GM21423 (cell line): ENCODE results near the gene AUTS2.

Source experiments
- ATAC-seq: cut with Tn5 transposase; IDR thresholded peaks from one replicate; pipeline ENCODE4 v1.9.1; 2021; ENCODE audit warnings: mild to moderate bottlenecking, moderate library complexity; ENCODE audit not compliant: unreplicated experiment

Gene AUTS2

DNA sequence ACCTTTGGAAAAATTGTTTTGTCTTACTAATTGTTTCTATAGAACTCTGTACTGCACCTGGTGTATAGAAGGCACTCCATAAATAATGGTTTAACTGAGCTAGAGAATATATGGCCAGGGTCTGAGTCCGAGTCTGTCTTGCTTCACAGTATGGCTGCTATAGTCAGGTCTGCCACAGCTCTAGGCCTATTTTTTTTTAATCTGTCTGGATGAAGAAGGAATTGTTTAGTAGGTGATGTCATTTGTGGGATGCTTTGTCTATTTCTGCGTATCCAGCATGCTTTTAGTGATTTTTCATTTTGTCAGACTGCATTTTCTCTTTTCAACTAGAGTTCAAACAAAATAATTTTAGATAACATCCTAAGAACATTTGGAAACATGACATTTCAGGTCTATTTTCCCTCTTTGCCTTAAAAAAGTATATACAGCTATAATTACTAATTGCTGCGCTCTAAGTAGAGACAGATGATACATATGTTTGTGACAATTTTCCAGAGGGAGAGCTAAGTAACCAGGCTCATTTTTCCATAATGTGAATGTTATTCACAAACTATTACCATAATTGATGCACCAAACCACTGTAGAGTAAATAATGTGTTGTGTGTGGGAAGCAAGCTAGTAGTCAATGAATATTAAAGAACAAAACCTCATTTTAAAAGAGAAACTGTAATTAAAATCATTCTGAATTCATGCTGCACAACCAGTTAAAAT lies 361.7 kb downstream of the AUTS2 start:
- ATAC-seq, result no peak

DNA sequence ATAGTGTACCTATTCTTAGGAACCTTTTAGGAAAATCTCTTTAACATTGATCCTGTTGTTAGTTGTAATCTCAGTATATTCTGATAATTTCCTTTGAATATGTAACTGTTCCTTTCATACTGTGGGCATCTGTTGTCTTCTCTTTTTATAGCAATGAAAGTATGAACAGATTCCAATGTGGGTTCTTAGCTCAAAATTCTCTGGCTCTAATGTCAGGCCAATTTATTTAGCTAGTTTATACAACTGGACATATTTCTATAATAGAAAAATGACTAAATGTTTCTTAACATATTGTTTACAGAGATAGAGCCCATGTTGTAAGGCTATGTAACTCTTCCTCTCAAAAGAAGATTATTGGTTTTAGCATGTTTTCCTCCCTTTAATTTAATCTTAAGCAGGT lies 363.2 kb downstream of the AUTS2 start:
- ATAC-seq, result no peak

DNA sequence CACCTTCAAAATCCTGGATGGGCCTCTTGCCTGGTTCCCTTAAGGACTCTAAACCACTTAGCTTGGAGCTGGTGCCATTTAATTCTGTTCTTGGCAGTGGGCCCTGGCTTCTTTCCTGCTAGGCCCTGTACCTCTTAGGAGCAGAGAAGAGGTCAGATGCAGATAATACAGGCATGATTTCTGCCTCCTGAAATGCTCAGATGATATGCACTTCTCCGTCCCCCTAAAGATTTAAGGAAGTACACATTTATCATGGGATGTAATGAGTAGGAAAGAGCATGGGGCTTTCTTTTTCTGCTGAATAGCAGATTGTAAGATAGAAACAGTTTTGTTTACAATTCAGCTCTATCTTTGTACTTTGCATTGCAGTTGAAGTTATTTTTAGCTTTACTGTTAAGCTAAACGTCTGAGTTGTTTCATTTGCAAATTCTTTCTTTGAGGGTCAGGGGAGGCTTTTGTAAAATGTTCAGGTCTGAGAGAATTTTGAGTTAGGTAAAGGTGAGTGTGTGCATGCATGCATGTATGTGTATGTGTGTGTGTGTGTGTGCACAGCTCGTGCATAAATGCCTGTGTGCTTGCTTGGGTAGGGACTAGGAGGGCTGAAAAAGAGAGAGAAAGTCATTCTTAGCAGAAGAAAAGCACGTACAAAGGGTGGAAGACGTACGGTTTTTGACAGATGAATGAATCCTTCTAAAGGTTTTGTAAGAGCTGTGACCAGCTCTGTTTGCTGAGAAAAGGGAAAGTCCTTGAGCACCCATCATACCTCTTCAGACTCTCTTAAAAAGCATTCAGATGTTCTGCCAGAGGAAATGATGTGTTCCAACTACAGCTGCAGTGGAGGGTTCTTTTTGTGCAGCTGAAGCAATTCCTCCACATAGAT lies 364.2 kb downstream of the AUTS2 start:
- peak; percentile 49 for ATAC-seq

DNA sequence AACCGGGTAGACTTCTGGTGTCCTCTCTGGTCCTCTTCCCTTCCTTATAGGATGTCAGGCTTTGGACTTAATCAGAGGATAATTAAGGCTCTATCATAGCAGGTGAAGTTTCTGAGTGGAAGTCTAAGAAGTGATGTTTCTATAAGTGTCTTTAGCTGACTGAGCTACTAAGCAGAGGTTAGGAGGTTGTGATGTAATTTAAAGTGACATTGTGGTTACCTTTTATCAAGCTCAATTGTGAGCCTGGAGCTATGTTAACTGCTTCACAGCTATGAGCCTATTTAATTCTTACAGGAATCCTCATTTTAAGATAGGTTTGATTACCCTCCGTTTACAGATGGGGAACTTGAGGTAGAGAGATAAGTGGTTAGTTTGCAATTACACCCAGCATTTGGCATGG lies 365.1 kb downstream of the AUTS2 start:
- ATAC-seq, result no peak

DNA sequence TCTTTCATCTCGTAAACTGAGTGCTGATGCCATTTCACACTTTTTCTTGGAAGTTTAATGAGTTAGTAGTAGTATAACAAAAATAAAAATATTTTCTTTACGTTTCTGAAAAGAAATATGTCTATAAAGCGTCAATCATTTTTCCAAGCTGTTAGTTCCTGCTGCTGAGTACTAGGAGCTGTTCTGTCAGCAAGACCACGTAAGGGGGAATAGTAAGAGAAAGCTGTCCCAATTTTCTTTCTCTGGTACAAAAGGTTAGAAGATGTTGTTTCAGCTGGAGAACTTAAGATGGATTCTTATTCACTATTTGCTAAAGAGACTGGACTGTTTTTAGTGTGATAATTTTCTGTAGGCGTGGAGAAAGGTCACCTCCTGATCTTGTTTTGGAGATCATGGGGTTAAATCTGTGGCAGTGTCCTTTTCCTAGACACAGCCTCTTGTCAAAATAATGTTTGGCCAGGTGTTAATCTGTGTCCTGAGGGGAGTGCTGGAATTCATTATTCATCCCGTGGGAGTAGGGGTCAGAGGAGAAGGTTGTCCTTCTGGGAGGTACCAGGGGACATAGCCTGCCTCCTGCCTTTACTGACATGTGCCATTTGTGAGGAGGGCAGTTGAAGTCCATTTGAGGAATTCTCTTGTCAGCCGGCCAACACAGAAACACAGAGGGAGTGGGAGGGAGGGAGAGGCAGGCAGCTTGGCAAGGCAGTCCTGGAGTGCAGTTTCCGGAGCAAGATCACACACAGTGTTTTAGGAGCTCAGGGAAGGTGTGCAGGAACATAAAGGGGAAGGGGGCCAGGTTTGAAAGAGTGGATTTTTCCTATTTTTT lies 368.7 kb downstream of the AUTS2 start:
- ATAC-seq, result no peak

DNA sequence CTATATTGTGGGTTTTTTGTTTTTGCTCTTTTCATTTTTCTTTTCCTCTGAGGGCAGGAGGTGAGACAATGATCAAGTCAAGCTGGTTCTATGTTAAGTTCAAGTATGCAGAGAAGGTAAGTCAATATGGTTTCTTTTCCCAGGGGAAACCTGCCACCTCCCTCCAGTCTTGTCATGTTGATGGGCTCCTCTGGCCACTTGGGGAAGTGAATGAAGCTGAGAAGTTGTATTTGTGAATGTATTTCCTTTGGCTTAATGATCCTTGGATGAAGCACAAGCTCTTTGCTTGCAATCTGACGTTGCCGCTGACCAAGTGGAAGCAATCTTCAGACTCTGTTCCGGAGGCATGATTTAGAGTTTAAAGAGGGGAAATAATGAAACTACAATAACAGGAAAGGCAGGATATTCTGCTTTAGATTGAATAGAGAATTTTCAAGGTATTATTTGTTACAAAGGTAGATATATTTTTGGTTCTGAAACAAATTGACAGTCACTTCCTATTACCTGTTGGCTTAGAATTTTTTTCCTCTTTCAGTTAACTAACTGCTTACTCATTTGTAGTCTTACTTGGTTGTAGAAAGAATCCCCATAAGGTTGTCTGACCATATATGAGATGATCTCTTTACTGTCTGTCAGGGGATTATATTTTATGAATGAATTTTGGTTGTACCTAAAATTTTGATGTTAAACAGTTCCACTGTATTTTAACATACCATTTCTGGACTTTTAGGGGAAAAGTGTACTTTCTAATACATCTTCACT lies 369.6 kb downstream of the AUTS2 start:
- ATAC-seq, result no peak

DNA sequence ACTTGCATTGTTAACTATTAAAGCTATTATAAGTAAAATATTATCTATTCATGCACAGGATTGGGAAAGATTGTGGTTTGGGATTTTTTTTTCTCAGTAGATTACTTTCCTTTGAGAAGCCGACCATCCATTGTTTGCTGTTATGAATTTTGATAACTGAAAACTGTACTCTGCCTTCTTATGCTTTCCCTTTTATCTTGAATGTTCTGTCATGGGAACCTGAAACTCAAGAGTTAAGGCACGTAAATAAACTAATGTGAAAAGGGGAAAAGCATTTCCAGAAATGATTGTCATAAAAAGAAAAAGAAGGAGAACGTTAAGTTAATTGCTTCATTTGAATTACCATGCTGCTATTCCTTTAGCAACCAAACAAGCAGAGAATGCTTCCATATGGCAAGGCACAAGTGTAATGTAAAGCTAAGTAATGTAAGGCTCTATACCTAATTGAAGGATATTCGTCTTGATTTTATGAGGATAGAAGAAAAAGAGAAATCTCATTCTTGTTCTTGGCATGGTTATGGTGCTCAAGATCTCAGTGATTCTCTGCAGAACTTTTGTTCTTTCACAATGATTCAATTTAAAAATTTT lies 370.8 kb downstream of the AUTS2 start:
- ATAC-seq, result no peak

DNA sequence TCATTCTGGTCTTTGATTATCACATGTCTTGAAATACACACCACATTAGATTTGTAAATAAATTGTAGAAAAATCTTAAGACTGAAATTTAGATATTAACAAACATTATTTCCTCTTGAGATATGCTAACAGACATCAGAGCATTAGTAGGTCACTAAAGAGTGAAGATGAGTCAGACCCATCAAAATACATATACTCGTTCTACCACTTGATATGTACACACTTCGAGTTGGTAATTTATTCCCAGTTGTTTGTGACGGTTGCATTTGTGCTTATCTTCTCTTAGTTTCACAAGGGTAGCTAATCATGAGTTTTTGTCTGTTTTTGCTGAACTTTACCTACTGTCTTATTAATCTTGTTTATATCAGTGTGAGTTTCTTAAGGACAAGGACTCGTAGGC lies 383.4 kb downstream of the AUTS2 start:
- no peak for ATAC-seq

DNA sequence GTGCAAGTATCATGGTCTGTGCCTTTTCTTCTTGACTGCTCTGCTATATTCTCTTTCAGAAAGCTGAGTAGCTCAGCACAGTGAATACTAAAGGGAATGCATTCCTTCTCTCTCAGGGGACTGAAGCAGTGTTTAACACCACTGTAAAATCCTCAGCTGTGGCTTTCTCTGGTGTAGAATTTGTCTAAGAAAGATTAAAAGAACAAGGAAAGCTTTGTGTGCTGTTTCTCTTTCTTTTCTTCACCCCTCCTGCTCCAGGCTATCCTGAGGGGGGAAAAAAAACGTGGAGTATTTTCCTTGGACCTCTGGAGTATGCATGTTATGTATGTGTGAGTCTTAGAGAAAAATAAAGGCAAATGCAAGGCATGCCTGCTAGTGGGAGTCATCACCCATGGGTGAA lies 383.9 kb downstream of the AUTS2 start:
- no peak for ATAC-seq

DNA sequence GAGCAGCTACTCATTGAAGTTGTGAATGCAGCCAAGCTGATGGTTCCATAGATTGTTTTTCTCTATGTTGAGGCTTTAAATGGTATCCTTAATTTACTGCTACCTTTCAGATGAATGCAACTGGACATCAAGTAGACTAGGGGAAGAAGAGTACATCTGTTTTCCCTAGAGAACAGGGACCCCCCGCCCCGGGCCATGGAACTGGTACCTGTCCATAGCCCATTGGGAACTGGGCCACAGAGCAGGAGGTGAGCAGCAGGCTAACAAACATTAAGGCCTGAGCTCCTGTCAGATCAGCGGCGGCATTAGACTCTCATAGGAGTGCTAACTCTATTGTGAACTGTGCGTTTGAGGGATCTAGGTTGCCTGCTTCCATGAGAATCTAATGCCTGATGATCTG lies 391.3 kb downstream of the AUTS2 start:
- ATAC-seq, result no peak

DNA sequence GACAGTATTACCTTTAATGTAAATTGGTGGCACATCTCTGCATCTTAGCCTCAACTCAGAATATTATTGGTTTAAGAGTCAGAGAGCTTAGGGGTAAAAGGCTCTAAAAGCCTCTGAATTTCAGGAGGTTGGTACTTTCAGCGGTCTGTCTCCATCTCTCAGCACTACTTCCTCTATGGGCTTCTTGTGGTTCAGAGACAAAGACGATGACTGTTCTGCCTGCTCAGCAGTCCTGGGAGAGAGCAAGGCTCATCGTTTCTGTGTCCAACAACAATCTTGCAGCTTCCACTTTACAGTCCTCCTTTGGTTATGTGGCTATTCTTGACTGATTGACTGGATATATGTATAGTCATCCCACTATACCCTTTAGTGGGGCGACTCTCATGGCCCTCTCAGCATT lies 394.7 kb downstream of the AUTS2 start:
- ATAC-seq, result peak; percentile 63

DNA sequence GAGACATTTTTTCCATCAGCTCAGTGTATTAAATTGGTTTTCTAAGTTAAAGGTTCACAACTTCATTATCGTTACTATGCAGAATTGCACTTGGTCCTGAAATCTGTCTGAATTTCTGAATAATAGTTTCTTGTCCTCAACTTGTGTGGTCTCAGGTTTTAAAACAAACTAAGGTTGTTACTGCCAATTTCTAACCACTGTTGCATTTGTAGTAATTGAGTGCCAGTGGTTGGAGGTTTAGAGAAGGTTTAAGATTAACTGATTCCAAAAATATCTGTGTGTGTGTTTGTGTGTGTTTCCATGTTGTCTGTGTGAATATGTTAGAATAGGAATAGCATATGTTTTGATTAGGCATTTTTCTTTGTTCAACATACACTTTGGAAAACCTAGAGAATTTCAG lies 395.9 kb downstream of the AUTS2 start:
- ATAC-seq, result no peak

DNA sequence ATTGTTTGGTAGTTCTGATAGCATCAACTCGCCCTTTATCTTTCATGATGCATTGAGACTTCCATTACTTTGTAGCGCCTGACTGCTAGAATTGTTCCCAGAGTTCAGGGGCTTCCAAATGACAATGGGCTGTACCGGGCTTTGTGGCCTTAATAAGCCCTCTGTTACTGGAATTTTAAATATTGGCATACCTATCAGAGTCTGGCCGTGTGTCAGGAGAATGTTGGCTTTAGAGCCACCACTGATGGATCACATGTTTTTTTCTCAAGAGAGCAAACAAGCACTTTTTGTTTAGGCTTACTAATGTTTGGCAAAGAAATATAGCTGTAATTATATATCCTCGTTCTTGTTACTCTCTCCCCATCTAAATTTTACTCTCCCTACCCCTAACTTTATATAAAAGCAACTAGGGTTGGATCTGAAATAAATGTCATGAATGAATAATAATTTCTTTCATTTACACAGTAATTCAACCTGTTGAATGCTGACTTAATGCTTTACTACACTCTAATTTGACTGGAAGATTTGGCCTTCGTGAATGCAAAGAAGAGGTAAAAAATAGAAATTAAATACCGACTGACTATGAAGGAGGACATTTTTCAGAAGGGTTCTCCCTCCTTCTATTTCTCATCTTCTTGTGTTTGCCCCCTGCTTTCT lies 396.7 kb downstream of the AUTS2 start:
- ATAC-seq, result no peak

DNA sequence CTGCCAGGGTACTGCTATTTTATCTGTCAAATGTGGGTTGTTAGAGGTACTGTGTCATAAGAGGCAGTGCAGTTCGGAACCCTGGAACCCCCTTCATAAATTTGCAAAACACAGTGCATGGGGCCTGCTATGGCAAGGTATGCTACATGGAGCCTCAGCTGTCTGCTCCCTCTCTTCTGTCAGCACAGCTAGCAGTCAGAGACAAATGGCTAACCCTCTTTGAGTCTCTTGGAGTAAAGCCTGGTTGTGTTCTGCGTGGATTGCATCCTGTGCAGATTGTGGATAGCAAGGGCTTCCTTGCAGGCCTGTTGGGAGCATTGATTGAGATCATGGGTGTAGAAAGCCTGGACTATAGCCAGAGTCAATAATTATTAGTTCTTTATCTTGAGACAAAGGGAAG lies 397.8 kb downstream of the AUTS2 start:
- no peak for ATAC-seq

DNA sequence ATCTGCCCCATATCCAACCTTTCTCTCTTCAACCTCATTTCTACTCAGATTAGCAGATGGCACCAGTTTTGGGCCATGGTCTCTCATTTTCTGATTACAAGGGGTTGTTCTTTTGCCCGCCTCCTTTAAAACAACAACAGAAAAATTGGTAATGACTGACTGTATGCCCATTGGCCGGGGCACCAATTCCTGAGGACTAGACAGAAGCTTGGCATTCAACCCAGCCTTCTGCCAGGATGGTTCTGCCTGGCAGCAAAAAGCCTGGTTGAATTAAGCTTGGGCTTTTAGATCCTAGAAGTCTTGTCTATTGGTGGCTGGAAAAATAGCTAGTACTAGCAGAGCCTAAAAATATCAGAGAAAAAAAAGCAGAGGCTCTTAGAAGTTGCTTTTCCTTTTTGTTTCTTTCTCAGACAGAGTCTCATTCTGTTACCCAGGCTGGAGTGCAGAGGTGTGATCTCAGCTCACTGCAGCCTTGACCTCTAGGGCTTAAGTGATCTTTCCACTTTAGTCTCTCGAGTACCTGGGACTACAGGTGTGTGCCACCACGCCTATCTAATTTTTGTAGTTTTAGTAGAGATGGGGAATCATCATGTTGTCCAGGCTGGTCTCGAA lies 402.6 kb downstream of the AUTS2 start:
- ATAC-seq, result no peak

DNA sequence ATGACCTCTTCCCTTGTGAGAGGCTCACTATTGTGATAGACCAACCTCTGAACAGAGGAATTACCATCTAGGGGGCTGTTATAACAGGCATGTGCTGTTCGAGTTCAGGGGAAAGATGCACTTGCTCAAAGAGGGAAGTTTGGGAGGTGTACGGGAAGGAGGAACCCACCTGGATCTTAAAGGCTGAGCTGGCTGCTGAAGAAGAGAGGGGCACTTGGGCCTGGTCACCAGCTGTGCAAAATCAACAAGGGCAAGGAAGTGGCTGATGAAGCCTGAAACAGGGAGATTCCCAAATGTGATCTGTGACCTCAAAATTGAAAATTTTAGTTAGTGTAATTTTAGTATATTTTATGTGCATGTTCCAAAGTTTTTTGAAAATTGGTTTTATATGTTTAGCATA lies 407.2 kb downstream of the AUTS2 start:
- no peak for ATAC-seq

DNA sequence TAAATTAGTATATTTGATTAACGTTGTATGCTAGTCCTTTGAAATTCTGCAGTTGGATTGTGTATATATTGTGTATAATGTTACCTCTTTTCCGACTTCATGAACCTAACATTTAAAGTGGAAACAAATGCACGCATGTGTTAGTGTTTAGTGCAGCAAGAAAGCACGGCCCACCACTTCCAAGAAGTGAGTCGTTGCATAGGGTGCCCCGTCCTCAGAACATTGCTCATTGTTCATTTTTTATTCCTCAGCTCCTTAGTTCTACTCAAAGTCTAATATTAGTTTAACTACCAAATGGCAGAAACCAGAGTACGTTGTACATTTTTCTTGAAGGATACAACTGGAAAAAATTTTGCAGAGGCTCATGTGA lies 407.6 kb downstream of the AUTS2 start:
- no peak for ATAC-seq

DNA sequence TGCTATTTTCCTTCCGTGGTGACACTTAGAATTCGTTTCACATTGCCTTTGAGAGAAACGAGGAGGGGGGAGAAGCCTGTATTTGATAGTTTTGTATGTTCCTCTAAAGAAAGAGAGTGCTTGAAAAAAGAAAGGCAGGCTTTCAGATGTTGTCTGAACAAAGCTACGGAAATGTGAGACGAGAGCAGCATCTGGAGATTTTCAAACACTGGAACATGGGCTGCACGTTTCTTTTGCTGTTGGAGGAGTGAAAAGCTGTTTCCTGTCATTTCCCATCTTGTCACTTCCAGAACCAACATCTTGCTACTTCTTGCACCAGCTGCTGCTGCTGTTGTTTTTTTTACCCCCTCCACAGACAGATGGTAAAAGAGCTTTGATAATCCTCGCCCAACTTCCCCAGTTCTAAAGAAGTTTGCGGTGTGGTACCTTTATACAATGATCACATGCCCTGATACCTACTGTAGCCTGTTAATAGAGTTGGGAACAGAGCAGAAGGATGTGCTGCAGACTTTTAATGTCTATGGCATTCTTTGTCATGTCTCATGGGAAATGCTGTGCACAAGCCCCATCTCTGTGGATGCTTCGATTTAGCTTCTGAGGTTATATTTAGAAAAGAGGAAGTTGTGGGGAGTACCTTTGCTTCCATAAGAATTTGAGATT lies 408.1 kb downstream of the AUTS2 start:
- no peak for ATAC-seq

DNA sequence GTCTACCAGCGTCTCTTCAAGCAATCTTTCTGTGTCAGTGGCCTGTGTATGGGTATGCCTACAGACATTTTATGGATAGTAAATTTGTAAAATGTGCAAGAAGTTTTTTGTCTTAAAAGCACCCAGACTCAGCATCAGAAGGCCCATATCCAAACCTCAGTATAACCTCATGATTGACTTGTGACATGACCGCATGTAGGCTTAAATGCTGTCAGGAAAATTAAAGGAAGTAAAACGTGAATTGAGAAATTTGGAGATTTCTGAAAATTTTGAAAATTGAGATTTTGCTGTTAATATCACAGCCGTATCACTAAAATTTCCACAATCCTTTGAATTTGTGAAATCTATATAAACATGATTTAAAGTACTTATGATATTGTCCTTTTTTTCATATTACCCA lies 410.2 kb downstream of the AUTS2 start:
- ATAC-seq, result no peak
